HG03060 (cell line): ENCODE measurements around the gene FBXO22.

Experiments
- ATAC-seq: cut with Tn5 transposase; IDR thresholded peaks from one replicate; pipeline ENCODE4 v1.9.1; 2021; ENCODE audit warnings: low read depth, moderate number of reproducible peaks; ENCODE audit not compliant: unreplicated experiment

Gene FBXO22

DNA sequence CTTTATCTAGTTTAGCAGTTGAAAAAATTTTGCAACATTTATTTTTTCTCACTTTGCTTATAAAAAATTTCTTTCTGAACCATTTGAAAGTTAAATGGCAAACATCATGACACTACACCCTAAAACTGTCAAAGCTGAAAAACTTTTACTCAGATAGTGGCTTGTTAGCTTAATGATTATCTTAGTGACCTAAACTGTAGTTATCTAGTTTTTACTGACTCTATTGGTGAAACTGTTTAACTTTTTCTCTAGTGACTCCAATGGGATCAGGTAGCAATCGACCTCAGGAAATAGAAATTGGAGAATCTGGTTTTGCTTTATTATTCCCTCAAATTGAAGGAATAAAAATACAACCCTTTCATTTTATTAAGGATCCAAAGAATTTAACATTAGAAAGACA, 13.3 kb downstream of the FBXO22 start:
- ATAC-seq: no peak

DNA sequence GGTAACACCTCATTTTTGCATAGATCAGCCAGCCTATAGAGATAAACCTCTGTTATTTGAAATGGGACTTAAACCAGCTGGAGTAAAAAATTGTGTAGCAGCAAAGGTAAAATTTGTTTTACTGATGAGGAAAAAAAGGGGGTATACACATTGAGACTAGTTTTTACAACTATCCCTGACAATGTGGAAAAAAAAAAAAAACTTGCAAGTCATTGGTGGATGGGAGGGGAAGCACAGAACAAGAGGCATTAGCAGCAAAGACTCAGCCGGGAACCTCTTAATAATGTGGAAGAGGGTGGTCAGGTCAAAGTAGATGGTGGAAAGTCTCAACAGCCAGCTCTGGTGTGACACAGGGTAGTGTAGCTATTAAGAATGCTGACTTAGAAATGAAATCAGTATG, 14.5 kb downstream of the FBXO22 start:
- no peak for ATAC-seq

DNA sequence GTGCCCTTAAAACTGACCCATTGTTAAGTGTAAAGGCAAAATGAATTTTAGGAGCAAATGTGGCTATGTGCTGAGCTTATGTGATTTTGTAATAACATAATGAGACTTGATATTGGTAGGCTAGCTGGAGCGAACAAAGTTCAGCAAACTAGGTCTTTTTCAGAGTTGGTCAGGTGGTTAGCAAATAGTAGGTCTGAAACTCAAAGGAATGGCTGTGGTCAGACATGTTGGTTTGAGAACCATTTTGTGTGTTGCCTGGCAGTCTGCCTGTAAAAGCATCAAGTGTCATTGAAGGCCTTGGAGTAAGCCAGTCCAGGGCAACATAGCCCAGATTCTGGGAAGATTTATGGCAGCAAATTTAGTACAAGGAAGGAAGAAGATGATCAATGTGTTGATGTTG, 16.4 kb downstream of the FBXO22 start:
- no peak for ATAC-seq

DNA sequence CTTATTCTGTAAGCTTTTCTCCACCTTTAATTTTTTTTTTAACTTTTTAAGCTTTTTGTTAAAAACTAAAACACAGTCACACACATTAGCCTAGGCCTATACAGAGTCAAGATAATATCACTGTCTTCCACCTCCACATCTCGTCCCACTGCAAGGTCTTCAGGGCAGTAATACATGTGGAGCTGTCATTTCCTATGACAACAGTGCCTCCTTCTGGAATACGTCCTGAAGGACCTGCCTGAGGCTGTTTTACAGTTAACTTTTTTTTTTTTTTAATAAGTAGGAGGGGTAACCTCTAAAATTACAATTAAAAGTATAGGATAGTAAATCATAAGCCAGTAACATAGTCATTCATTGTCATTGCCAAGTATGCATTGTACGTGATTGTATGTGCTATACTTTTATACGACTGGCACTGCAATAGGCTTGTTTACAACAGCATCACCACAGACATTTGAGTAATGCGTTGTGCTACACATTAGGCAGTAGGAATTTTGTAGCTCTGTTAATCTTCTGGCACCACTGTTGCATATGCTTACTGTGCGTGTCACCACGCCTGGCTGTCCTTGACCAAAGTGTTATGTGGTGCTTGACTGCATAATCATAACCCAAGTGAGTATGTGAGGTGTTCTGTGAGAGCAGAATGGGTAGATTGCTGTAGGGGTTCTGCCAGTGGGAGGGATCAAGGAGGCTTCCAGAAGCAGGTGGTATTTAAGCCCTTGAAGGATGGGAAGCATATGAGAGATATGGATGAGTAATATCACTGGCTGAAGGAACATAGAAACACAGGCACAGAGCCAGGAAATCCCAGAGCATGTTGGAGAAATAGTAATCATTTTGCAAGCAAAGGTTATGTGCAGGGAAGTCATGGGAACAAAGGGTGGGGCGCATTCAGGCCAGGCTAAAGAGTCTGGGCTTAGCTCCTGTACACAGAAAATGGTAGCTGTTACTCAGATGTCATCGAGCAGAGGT, 18.3 kb downstream of the FBXO22 start:
- no peak for ATAC-seq

DNA sequence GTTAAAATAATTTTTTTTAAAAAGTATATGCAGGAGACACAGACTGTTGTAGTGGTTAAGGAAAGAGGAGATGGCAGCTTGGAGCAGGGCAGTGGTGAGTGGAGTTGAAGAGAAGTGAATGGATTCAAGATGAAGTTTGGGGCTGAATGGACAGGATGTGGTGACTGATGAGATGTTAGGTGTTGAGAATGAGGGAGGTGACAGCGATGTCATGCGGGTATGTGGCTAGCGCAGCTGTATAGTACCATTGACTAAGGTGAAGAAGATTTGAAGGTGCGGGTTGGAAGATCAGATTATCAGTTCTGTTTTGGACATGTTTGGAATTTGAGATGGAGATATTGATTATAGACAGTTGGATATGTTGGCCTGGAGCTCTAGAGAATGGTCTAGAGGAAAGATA, 20.1 kb downstream of the FBXO22 start:
- ATAC-seq: no peak

DNA sequence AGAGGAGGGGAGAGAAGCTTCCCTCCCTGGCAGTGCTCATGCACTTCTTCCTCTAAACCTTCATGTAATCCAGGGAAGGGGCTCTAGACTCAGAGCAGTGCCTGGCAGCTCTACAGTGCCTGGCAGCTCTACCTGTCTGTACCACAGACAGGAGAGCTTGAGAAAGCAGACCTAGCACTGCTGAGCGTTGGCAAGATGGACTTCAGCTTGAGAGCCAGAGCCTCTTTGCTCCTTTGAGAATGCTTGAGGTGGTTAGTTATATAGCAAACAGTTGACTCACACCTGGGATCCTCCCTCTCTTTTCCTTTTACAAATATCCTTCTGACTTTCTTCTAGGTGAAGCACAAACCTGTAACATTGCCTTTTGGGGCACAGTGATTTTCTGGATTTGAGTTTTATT, 20.9 kb downstream of the FBXO22 start:
- no peak for ATAC-seq

DNA sequence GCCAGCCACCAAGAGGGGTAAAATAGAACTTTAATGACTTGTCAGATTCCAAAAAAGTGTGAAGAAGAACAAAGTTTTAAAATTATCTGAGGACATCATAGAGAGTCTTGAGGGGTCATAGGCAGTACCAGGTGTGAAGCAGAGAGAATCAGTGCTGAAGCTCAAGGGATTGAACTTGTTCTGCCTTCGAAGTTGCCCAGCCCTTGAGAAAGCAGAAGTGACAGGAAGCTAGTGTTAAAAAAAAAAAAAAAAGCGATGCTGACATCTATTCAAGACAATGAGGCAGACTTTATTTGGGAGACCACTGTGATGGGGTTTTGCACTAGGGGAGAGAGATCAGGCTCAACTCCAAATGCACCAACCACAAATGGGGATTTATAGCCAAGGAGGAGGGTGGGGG, 21.8 kb downstream of the FBXO22 start:
- no peak for ATAC-seq

DNA sequence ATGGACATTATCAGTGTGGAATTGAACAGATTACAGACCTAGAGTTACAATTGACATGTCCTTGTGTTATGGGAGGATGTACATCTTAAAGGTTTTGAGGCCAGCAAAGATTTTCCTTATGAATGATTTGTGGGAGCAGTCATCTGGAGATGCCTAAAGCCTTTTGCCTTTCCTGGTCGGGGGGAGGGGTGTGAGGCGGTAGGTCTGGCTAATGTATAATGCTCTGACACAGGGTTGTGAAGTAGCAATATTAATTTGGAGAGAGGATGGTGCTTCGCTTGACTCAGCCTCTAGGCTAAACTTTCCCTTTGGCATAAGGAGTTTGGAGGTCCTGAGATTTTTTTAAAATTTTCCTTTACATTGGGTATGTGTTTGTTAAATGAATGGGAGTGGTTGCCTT, 23.3 kb downstream of the FBXO22 start:
- no peak for ATAC-seq

DNA sequence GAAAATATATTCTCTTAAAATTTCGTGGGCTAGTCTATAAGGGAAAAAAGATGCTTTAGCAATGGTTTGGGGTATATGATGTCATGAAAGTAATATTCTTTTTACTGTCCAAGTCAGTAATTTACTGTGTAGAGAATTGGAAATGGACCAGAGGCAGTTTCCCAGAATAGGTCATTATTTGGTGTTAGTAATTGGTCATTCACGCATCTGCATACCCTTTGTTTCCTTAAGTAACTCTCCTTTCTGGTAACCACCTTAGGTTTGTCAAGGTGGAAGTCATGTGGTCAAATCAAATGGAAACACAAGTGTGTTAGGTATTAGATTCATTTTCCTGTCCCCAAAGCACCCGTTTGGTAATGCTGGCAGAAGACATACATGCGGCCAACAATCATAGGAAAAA, 23.9 kb downstream of the FBXO22 start:
- ATAC-seq: no peak

DNA sequence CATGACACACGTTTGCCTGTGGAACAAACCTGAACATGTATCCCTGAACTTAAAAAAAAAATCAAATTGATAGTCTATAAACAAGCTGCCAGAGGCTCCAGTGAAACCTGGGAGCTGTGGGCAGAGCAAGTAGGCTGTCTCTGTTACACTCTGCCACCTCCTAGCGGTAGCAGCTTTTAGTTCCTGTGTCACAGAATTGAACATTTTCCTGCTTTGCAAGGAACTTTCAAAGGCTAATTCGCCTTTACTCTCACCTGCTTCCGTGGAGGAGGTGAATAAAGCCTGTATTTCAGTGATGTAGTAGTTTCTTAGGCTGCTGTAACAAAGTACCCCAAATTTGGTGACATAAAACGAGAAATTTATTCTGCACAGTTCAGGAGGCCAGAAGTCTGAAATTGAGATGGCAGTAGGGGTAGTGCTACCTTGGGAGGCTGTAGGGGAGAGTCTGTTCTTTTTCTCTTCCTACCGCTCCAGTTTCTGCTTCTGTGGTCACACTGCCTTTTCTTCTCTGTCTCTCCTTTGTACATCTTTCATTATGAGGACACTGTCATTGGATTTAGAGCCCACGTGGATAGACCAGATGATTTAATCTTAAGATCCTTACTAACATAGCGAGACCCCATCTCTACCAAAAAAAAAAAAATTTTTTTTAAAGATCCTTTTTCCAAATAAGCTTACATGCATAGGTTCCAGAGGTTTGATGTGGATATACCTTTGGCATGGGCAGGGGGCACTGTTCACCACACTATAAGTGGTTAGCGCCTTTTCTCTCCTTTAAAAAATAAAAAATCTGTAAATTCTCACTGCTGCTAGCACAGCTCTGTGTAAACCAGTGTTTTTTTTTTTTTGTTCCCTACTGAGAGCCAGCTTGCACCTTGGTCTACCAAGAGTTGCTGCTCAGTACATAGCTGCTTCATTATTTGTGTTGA, 25.3 kb downstream of the FBXO22 start:
- no peak for ATAC-seq

DNA sequence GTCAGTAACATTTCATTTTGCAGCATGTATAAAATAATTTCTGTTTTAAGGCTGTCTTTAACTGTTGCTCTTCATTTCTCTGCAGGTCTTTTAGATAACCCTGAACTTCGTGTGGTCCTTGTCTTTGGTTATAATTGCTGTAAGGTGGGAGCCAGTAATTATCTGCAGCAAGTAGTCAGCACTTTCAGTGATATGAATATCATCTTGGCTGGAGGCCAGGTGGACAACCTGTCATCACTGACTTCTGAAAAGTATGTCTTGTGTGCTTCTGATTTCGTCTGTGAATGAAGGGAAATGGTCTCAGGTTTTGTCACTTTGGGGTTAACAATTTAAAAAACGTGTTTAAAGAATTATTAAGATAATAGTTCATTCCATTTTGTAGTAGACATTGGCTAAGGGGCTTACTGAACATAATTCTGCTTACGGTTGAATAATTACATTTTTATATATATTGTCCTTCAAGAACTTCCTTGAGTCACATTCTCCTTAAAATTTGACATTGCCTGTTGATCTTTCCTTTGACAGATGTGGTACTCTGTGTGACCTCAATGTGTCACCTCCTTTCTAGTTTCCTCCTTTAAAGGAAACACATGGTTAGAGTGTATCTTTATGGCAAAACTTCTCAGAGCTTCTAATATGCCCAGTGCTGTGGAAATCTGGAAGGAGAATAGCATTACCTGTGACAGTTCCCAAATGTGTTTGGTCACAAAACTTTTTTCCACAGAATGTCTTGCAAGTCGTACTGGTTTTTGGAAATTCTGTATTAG, 26.3 kb downstream of the FBXO22 start:
- ATAC-seq: no peak

DNA sequence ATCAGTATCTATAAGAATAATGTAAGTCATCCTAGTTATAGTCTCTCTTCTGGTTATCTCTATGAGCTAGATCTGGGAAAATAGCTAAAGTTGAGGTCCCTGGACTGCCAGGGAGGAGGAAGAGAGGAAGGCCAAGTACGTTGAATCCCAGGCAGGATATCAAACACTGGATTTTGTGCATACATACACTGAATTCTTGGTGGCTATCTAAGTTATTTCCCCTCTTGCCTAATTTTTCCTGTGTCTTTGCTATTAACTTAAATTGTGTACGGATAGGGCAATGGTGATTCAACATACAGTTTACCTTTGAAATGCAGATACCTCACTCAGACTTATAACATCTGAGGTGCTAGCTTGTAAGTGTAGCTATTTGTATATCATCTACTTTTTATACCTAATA, 27.2 kb downstream of the FBXO22 start:
- ATAC-seq: no peak

DNA sequence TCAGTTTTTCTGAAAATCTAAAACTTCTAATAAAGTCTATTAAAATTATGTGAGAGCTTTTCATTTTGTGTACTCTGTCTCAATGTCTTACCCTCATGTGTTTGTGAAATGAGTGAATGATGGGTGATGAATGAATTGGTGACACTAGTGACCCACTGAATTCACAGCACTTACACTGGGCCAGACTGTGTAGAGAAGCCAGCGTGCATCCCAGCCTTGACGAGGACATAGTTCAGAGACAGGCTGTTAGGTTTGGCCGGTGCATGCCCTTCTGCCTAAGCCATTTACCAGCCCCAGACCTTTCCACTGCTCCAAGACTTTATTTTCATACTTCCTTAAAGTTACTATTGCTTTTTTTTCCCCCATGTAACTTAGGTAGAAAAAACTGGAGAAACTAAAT, 38.8 kb downstream of the FBXO22 start:
- no peak for ATAC-seq

DNA sequence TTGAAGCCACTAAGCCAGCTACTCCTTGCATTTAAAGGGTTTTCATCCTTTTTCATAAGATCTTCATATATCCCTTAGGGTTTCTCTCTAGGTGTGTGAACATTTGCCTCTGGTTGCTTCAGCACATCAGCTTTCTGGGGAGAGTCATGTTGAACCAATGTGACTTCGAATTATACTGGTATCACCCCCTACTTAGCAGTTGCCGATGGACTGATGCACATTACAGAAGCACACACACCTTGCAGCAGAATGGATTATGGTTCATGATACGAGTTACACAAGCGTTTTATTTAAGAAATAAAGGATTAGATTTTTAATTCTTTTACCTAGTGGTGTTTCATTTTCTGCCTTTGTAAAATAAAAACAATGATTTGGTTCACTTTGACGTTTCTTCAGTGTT, 39.6 kb downstream of the FBXO22 start:
- no peak for ATAC-seq

DNA sequence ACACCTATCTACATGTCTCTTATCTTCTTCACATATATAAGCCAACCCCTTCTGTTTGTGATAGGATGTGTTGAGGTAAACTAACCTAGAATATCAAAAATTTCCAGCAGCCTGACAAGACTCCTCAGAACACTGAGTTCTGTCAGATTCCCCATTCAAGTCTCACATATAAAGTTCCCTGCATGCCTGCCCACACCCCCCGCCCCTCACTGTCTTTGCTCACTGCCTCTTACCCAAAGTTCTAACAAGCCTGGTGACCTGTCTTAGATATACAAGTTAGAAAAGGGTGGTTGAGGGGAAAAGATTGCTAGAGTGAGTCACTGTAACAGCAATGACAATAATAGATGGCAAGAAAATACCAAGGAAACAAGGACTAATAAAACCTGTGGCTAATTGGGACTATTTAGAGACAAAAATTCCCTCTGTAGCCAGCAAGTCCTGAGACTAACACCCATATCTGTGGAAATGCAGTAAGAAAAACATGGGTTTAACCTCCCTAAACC, 40.1 kb downstream of the FBXO22 start:
- ATAC-seq: no peak

DNA sequence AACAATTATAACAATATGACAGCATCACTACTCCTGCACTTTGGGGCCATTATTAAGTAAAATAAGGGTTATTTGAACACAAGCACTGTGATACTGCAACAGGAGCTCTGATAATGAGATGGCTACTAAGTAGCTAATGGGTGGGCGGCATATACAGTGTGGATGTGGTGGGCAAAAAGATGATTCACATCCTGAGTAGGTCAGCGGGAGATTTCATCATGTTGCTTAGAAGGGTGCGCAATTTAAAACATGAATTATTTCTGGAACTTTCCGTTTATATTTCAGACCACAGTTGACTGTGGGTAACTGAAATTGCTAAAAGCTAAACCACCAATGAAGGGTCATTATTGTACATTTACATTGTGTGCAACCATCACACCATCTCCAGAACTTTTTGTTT, 42.3 kb downstream of the FBXO22 start:
- no peak for ATAC-seq

DNA sequence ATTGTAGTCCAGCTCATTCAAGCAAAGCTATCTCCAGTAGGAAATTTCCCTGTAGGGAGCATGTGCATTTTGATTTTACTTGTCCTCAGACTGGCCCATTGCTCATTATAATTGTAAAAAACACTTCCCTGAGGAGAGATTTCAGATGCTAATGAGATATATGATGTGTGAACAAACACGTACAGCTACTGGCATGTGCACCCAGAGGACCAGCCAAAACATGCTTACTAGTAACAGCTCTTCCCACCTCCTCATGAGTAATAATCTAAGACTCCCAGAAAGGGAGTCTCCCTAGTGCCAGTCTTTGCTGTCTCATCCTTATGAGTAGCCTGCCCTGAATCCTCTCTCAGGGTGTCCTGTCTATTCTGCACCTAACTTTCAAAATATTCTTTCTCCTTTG, 43.4 kb downstream of the FBXO22 start:
- no peak for ATAC-seq

DNA sequence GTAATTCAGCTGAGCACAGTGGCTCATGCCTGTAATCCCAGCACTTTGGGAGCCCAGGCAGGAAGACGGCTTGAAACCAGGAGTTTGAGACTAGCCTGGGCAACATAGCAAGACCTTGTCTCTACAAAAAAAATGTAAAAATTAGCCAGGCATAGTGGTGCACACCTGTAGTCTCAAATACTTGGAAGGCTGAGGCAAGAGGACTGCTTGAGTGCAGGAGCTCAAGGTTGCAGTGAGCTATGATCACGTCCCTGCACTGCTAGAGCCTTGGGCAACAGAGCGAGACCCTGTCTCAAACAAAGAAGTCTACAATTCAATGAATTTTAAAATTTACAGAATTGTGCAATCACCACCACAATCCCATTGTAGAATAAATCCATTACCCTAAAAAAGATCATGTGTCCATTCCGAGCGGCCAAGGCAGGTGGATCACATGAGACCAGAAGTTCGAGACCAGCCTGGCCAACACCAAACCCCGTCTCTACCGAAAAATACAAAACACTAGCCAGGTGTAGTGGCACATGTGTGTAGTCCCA, 45.2 kb downstream of the FBXO22 start:
- no peak for ATAC-seq

DNA sequence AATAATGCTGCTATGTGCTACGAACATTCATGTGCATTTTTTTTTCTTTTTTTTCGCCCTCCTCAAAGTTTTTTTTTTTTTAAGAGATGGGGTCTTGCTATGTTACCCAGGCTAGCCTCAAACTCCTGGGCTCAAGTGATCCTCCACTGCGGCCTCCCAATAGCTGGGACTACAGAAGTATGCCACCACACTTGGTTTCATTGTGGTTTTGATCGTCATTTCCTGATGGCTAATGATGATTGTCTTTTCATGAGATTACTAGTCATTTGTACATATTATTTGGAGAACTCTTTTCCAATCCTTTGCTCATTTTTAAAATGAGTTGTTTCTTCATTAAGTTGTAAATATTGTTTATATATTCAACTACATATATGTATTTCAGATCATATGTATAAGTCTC, 48.8 kb downstream of the FBXO22 start:
- ATAC-seq: no peak

DNA sequence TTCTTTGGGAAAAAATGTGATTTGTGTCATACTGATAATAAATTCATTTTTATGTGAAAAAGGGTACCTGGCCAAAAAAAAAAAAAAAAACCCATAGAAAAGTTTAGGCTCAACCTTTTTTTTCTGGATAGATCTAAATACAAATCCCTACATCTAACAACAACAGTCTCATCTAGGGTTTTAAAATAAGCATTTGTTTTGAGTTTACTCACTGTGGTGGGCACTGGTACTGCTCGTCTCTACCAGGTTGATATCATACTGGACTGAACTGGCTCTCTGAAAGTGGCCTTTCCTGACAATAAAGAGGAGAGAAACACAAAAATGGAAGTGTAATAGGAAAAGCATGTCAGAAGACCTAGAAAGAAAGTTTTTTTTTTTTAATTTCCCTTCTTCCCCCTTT, 52.0 kb downstream of the FBXO22 start:
- ATAC-seq: no peak
